Measurements from ENCODE around the gene ENO2. TPM values are rescaled to one million over a fixed set of nuclear protein-coding genes. Genes with fewer than 3 reads are reported as not detected.

ENO2 gene
- total RNA-seq, 1 donor from 2014 or later: 206 TPM

DNA sequence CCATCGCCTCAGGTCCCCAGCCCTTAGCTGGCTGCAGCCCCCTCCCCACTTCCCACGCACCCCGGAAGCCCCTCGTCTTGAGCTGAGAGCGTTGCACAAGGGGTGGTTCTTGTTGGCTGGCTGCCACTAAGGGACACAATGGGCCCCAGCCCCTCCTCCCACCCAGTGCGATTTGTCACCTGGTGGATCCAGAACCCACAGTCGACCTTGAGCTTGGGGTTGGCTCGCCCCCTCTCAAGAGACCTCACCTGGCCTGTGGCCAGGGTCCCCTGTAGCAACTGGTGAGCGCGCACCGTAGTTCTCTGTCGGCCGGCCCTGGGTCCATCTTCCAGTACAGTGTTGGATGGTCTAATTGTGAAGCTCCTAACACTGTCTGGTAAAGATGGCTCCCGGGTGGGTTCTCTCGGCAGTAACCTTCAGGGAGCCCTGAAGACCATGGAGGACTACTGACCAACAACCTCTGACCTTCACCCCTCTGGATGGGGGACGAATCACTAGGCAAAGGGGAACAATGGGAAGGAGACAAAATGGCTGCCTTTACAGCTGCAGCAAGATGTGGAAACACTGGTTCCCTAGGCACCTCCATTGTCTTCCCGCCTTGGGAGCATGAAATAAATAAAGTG, 49.5 kb downstream of the ENO2 start:
- Mint-ChIP-seq H3K36me3 (ENCODE audit: low read depth) (peaks cover 68% of the 10 kb centered on the region), H3K9me3 (no peaks in the 10 kb centered on the region), H3K27ac (peak overlapping the region; percentile 94), H3K27me3 (no peaks in the 10 kb centered on the region), H3K4me3 (no peak overlapping the region), H3K4me1 (peaks cover 51% of the 10 kb centered on the region)
- intact Hi-C loops (cut with micrococcal nuclease): loop anchor here (2.0 kb wide), 1 partner anchor 49 kb away; the partner anchor contains the start of gene ENO2
- DNase-seq: peak; percentile 62

GRCh38 chr12:6964605-6965025, 50.2 kb downstream of the ENO2 start:
- Mint-ChIP-seq H3K27ac (peak overlapping the region; percentile 94), H3K4me1 (peaks cover 50% of the 10 kb centered on the region), H3K27me3 (no peaks in the 10 kb centered on the region), H3K9me3 (no peaks in the 10 kb centered on the region), H3K4me3 (peak overlapping the region; percentile 28), H3K36me3 (ENCODE audit: low read depth) (peaks cover 68% of the 10 kb centered on the region)
- DNase-seq: peak; percentile 56
- intact Hi-C loops (cut with micrococcal nuclease): loop anchor here (1.0 to 2.0 kb wide), 3 partner anchors 20 to 50 kb away; partner anchors contain the start of genes C12orf57 and ENO2

DNA sequence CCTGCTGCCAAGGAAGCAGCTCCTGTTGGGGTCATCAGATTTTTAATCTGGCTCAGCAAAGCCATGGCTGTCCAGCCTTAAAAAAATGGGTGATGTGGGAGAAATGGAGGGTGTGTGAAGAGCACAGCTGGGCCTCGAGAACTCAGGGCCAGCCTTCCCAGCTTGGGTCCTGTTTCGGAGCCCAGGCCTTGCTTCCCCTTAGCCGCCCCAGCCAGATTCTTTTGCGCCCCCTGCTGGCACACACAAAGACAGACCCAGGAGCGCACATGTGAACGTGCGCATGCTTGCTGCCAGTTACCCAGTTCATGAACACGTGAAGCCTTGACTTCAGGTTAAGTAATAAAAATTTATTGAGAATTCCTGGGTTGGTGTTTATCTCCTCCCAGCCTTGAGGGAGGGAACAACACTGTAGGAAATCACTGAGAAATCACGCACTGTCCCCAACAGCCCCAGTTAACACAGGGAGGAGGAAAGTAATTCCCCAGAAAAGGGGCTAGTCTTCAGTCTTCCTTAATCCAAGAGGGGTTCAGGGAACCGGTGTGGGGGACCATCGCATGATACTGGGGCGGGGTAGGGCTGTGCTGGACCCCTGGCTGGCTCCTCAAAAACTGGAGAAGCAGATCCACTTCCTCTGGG, 50.8 kb downstream of the ENO2 start:
- Mint-ChIP-seq H3K4me3 (peak overlapping the region; percentile 28), H3K27me3 (no peaks in the 10 kb centered on the region), H3K27ac (peak overlapping the region; percentile 94), H3K9me3 (no peaks in the 10 kb centered on the region), H3K4me1 (peaks cover 50% of the 10 kb centered on the region), H3K36me3 (ENCODE audit: low read depth) (peaks cover 71% of the 10 kb centered on the region)
- intact Hi-C loops (cut with micrococcal nuclease): loop anchor here (1.0 to 2.0 kb wide), 3 partner anchors 21 to 50 kb away; partner anchors contain the start of genes C12orf57 and ENO2
- peak; percentile 96 for DNase-seq

DNA sequence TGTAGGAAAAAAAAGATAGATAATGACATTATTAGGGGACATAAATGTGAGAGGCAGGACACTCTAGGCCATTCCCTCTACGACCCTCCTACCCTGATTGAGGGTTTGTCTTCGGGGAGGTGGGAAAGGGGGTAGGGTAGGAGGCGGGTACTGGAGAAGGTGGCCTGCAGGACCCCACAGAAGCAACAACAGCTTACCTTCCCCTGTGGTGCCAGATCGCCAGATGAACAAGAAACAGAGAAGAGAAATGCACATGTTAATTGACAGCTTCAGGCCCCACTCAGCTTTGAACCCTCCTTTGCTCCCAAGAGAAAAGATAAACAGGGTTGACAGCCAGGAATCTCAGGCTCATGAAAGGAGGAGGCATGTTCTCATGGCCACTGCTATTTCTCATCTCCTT, 51.3 kb downstream of the ENO2 start:
- intact Hi-C loops (cut with micrococcal nuclease): loop anchor here (1.0 to 2.0 kb wide), 3 partner anchors 21 to 51 kb away; partner anchors contain the start of genes C12orf57 and ENO2
- no peaks in the 10 kb centered on the region for H3K27me3 Mint-ChIP-seq
- H3K36me3 Mint-ChIP-seq (ENCODE audit: low read depth): peaks cover 68% of the 10 kb centered on the region
- peaks cover 45% of the 10 kb centered on the region for H3K4me1 Mint-ChIP-seq
- H3K9me3 Mint-ChIP-seq: no peaks in the 10 kb centered on the region
- no peak for DNase-seq
- peak overlapping the region; percentile 94 for H3K27ac Mint-ChIP-seq
- no peak overlapping the region for H3K4me3 Mint-ChIP-seq

GRCh38 chr12:6966351-6966750, 52.0 kb downstream of the ENO2 start:
- Mint-ChIP-seq H3K9me3 (no peaks in the 10 kb centered on the region), H3K27me3 (no peaks in the 10 kb centered on the region), H3K27ac (peak overlapping the region; percentile 70), H3K36me3 (ENCODE audit: low read depth) (peaks cover 66% of the 10 kb centered on the region), H3K4me1 (peaks cover 40% of the 10 kb centered on the region), H3K4me3 (no peak overlapping the region)
- DNase-seq: no peak
- intact Hi-C loops (cut with micrococcal nuclease): no loop called here

DNA sequence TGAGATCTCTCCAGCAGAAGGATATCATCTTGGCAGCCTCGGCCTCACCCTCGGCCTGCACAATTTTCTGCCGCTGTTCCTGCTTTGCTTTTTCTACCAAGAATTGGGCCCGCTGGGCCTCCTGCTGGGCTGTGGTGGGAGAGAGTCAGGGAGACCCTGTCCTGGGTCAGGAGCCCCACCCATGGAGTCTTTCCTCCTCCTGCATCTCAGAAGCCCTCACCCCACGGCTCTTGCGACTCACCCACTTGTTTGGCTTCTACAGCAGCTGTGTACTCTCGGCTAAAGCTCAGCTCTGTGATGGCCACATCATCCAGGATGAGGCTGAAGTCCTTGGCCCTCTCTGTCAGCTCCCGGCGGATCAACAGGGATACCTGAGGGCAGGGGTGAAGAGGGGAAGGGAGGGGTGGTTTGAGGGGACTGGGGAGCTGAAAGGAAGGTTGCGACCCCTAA, 53.3 kb downstream of the ENO2 start:
- Mint-ChIP-seq H3K4me1 (peaks cover 41% of the 10 kb centered on the region), H3K4me3 (no peak overlapping the region), H3K27ac (peak overlapping the region; percentile 37)

GRCh38 chr12:6968426-6968825, 54.0 kb downstream of the ENO2 start:
- H3K4me1 Mint-ChIP-seq: peaks cover 40% of the 10 kb centered on the region
- intact Hi-C loops (cut with micrococcal nuclease): no loop called here
- peak overlapping the region; percentile 97 for H3K4me3 Mint-ChIP-seq
- no peaks in the 10 kb centered on the region for H3K27me3 Mint-ChIP-seq
- DNase-seq: no peak
- peaks cover 77% of the 10 kb centered on the region for H3K36me3 Mint-ChIP-seq (ENCODE audit: low read depth)
- peak overlapping the region; percentile 100 for H3K27ac Mint-ChIP-seq
- no peaks in the 10 kb centered on the region for H3K9me3 Mint-ChIP-seq

More for the DNA sequence above, 53.3 kb downstream of the ENO2 start:
- H3K9me3 Mint-ChIP-seq: no peaks in the 10 kb centered on the region
- peak; percentile 57 for DNase-seq
- intact Hi-C loops (cut with micrococcal nuclease): no loop called here
- H3K27me3 Mint-ChIP-seq: no peaks in the 10 kb centered on the region
- peaks cover 72% of the 10 kb centered on the region for H3K36me3 Mint-ChIP-seq (ENCODE audit: low read depth)

GRCh38 chr12:6970096-6970527, 55.7 kb downstream of the ENO2 start:
- peaks cover 83% of the 10 kb centered on the region for H3K36me3 Mint-ChIP-seq (ENCODE audit: low read depth)

More at GRCh38 chr12:6970096-6970527, 55.7 kb downstream of the ENO2 start:
- Mint-ChIP-seq H3K27me3 (no peaks in the 10 kb centered on the region), H3K4me3 (peak overlapping the region; percentile 97), H3K9me3 (no peaks in the 10 kb centered on the region), H3K27ac (peak overlapping the region; percentile 100), H3K4me1 (peaks cover 38% of the 10 kb centered on the region)
- intact Hi-C loops (cut with micrococcal nuclease): loop anchor here (1.0 to 2.0 kb wide), 7 partner anchors 9 to 139 kb away; partner anchors contain the start of genes C12orf57, C1RL, CDCA3 and LPCAT3
- no peak for DNase-seq

Other genes with a start within 250 kb of the ENO2 start
- gene ZNF384, start 225.2 kb upstream of the ENO2 start, total RNA-seq: 83.6 and 84.4 TPM in 2 replicates
- 0.09 TPM in 1 of 2 replicates, not detected in the other for gene PIANP, start 213.8 kb upstream of the ENO2 start, total RNA-seq
- gene COPS7A, start 190.5 kb upstream of the ENO2 start, total RNA-seq: 39.5 and 44.8 TPM in 2 replicates
- 163 and 180 TPM in 2 replicates for gene MLF2, start 161.4 kb upstream of the ENO2 start, total RNA-seq
- 245 and 267 TPM in 2 replicates for gene PTMS, start 148.2 kb upstream of the ENO2 start, total RNA-seq
- 253 and 269 TPM in 2 replicates for gene LAG3, start 142.1 kb upstream of the ENO2 start, total RNA-seq
- 264 and 271 TPM in 2 replicates for gene CD4, start 125.1 kb upstream of the ENO2 start, total RNA-seq
- 0.21 and 0.43 TPM in 2 replicates for gene GPR162, start 92.8 kb upstream of the ENO2 start, total RNA-seq
- gene P3H3, start 86.2 kb upstream of the ENO2 start, total RNA-seq: 4.1 and 4.7 TPM in 2 replicates
- 1.6 and 1.7 TPM in 2 replicates for gene GNB3, start 73.7 kb upstream of the ENO2 start, total RNA-seq
- 32.6 and 33.7 TPM in 2 replicates for gene CDCA3, start 63.3 kb upstream of the ENO2 start, total RNA-seq
- 121 TPM in 2 replicates for gene USP5, start 62.4 kb upstream of the ENO2 start, total RNA-seq
- 1,614 and 1,630 TPM in 2 replicates for gene TPI1, start 47.0 kb upstream of the ENO2 start, total RNA-seq
- gene SPSB2, start 41.3 kb upstream of the ENO2 start, total RNA-seq: 3.4 TPM in 2 replicates
- 6.3 and 6.6 TPM in 2 replicates for gene LRRC23, start 9.8 kb upstream of the ENO2 start, total RNA-seq
- gene ATN1, start 13.4 kb downstream of the ENO2 start, total RNA-seq: 61.6 and 66.8 TPM in 2 replicates
- gene RNU7-1, start 29.2 kb downstream of the ENO2 start, total RNA-seq: not detected in 2 replicates
- 168 and 174 TPM in 2 replicates for gene C12orf57, start 29.4 kb downstream of the ENO2 start, total RNA-seq
- gene PTPN6, start 36.8 kb downstream of the ENO2 start, total RNA-seq: 349 and 355 TPM in 2 replicates
- gene PHB2, start 56.1 kb downstream of the ENO2 start, total RNA-seq: 474 and 487 TPM in 2 replicates
- gene EMG1, start 56.3 kb downstream of the ENO2 start, total RNA-seq: 129 and 131 TPM in 2 replicates
- 29.2 and 29.5 TPM in 2 replicates for gene LPCAT3, start 103.9 kb downstream of the ENO2 start, total RNA-seq
- gene C1S, start 146.1 kb downstream of the ENO2 start, total RNA-seq: 1.9 and 2.6 TPM in 2 replicates
- gene C1R, start 177.9 kb downstream of the ENO2 start, total RNA-seq: 1.4 and 2.5 TPM in 2 replicates
- 19.8 and 23.0 TPM in 2 replicates for gene C1RL, start 194.6 kb downstream of the ENO2 start, total RNA-seq
- gene RBP5, start 214.3 kb downstream of the ENO2 start, total RNA-seq: not detected in 2 replicates
- gene CLSTN3, start 215.8 kb downstream of the ENO2 start, total RNA-seq: 42.1 and 47.0 TPM in 2 replicates

All from activated CD4-positive, alpha-beta T cell treated with anti-CD3 and anti-CD28 coated beads, Interleukin-2, amount 10 ng/mL, durations not matched to agents 24 days and 14 days (primary cell).